Right ventricle myocardium inferior (tissue), 1 donor: ENCODE data around the gene MIEN1. TPM values are rescaled to one million over a fixed set of nuclear protein-coding genes. Genes with fewer than 3 reads are reported as not detected.

Source experiments
- ATAC-seq: fragments of 200-7000 bp; cut with Tn5 transposase; one replicate; pipeline ENCODE4 v1.9.1; 2020; ENCODE audit warnings: mild to moderate bottlenecking, moderate library complexity
- DNase-seq: peaks from one replicate; pipeline ENCODE4 v3.0.0; 2021; ENCODE audit errors: missing footprints
- intact Hi-C: fragments of 100-400 bp; cut with DNase I; formaldehyde crosslinking; loops from one replicate; pipeline ENCODE4 v1.11.0; 2022
- microRNA-seq: library from miRNA; unstranded; fragments of <30 nt; microRNA quantifications from one replicate; pipeline ENCODE4 v1.2.0, GENCODE V29; 2020
- total RNA-seq: library from RNA; stranded (reverse); fragmentation: NEBNext Ultra II Directional; extraction: Animal tissue kit (Norgen Biotek cat#: 25700); gene quantifications from one replicate; pipeline ENCODE4 v1.2.1, GENCODE V29; 2021
- donor health status: DM: no; HTN: yes; CAD: no; lungs with severe emphysema.

Gene MIEN1
- total RNA-seq, 1 donor from 2014 or later, result 49.4 TPM

DNA sequence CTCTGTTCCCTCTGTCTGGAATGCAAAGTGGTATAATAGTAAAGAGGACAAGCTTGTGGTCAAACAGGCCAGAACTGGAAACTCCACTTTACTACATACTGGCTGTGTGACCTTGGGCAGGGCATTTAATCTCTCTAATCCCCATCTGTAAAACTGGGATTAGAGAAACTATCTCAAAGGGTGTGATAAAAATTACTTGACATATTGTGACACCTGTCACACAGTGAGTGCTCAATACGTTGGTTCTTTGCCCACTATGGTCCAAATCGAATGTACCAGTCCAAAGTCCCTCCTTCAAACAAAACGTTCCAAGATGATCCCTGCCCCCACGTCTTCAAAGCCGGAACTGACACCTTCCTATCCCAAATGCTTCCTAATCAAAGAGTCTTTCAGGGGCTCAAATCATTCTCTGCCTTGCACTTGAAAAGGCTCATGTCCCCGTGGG lies 43.2 kb downstream of the MIEN1 start:
- DNase-seq (no peak), ATAC-seq (no peak)
- intact Hi-C loops, result no loop called here

DNA sequence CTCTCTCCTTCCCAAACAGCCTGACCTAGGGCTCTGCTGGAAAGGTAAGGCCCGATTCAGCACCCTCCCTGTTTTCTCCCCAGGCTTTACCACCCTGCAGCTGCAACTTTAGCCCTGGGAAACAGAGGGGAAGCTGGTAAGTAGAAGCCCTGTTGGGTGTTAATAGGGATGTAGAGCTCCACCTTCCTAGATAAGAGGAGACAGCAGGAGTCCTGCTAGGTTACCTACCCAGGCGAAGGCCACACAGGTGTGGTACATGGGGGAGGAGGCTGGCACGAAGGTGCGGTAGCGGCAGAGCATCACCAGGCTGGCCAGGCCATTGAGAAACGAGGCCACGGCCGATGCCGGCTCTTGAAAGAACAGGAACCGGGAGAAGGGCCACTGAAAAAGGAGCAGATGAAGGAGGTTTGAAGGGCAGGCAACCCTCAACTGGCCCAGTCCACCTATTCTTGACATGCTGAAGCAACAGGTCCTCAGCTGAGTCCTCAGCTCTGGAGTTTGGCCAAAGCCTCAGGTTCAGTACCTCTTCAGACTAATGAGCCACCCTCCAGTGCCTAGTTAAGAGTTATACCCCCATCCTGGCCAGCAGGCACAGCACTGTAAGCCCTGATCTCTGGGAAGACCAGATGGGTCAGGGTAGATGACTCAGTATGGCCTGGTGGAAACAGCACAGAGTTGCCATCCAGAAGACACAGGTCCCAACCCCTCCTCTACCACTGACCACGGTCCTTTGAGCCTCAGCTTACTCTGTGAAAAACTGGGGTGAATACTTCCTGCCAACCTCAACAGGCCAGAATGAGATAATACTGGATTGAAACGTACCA lies 45.8 kb downstream of the MIEN1 start:
- intact Hi-C loops, result no loop called here
- ATAC-seq (no peak), DNase-seq (no peak)

DNA sequence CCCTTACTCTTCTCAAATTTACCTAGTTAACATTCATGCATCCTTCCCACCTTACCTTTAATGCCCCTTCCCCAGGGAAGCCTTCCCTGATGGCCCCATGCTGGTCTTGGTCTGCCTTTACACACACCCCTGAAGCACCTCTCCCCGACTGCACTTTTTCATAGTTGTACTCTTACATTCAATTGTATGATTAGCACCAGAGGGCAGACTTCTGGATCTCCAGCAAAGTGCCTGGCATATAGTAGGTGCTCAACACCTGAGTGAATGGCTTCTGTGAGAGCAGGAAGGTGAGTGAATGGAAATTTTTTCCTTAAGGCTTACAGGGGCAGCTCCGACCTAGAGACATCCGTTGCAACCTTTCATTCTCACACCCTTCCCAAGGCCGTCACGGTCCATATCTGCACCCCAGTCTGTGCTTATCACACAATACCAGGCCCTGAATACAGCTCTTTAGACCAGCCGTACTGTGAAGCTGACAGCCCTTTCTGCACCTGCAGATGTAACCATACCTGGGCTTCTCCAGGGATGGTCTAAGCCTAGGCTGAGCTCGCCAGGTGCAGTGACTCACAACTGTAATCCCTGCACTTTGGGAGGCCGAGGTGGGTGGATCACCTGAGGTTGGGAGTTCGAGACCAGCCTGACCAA lies 46.9 kb downstream of the MIEN1 start:
- ATAC-seq, result no peak
- intact Hi-C loops, result no loop called here
- DNase-seq, result no peak

DNA sequence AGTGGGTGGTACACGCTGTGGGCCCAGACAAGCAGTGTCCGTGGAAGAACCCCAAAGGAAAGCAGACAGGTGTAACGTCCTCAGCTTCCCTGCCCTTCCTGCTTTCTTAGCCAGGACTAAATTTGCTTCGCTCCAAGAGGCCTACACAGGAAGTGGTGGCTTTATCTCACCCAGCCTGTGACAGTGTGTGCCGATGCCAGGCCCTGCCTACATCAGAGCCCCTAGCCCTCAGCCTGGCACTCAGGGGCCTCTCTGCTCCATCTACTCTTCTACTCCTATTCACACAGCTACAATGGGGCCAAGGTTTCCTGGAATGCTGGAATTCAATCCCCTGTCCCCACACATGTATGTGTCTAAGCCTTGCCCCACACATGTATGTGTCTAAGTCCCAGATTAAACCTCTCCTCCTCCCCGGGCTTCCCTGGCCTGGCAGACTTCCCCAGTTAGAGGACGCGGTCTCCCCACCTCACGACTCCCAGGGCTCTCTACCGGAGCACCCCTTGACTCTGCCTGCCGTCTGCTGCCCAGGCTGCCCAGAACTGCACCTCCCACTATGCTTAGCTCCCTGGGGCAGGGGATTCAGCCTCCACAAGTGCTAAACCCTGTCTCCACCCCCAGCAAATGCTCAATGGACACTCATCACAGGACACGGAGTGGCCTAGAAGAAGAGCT lies 50.7 kb downstream of the MIEN1 start:
- intact Hi-C loops, result no loop called here
- ATAC-seq (peak; percentile 46), DNase-seq (no peak)

Small RNA genes within 50 kb of the gene (microRNA-seq; reads per million reads assigned to microRNA genes)
- gene MIR4728, result not detected

Other genes with a start within 250 kb of the MIEN1 start
- gene NEUROD2, start 122.6 kb downstream of the MIEN1 start, total RNA-seq, result not detected
- gene PPP1R1B, start 103.6 kb downstream of the MIEN1 start, total RNA-seq, result 0.89 TPM
- gene STARD3, start 93.4 kb downstream of the MIEN1 start, total RNA-seq, result 21.4 TPM
- 5,286 TPM for gene TCAP, start 65.2 kb downstream of the MIEN1 start, total RNA-seq
- 5.1 TPM for gene PNMT, start 62.1 kb downstream of the MIEN1 start, total RNA-seq
- gene PGAP3, start 42.5 kb downstream of the MIEN1 start, total RNA-seq, result 10.4 TPM
- 68.7 TPM for gene ERBB2, start 30.5 kb downstream of the MIEN1 start, total RNA-seq
- gene GRB7, start 7.4 kb upstream of the MIEN1 start, total RNA-seq, result 2.4 TPM
- 0.32 TPM for gene IKZF3, start 133.8 kb upstream of the MIEN1 start, total RNA-seq
- not detected for gene ZPBP2, start 137.7 kb upstream of the MIEN1 start, total RNA-seq
- 2.1 TPM for gene GSDMB, start 188.1 kb upstream of the MIEN1 start, total RNA-seq
- gene ORMDL3, start 197.1 kb upstream of the MIEN1 start, total RNA-seq, result 34.7 TPM
- gene LRRC3C, start 197.2 kb upstream of the MIEN1 start, total RNA-seq, result not detected
- 1.4 TPM for gene GSDMA, start 232.5 kb upstream of the MIEN1 start, total RNA-seq